HepG2 (cell line): ENCODE measurements around the gene RASSF7. TPM values are rescaled to one million over a fixed set of nuclear protein-coding genes. Genes with fewer than 3 reads are reported as not detected.

Source experiments
- AGO2 ChIP-seq: fragments of 200-400 bp; formaldehyde crosslinking; optimal IDR thresholded peaks from 2 replicates; pipeline ENCODE3; 2017; ENCODE audit warnings: mild to moderate bottlenecking, low read depth, low read length, moderate library complexity
- CREB1 ChIP-seq, 2 experiments: fragments of 450-650 bp in 1 of 2; IDR thresholded peaks; 2 replicates each; pipeline ENCODE4 v1.6.1; 2016 to 2017; ENCODE audit warnings: control low read depth in 1 of 2, mild to moderate bottlenecking in 1 of 2, missing compliant biosample characterization in 1 of 2, missing genetic modification characterization in 1 of 2
- DNMT1 ChIP-seq: sonication (generic); formaldehyde crosslinking; IDR thresholded peaks from 2 replicates; pipeline ENCODE4 v1.5.1; 2020; ENCODE audit warnings: mild to moderate bottlenecking, missing genetic modification reagents
- EHMT2 ChIP-seq: fragments of 200-600 bp; sonication (generic); IDR thresholded peaks from 2 replicates; pipeline ENCODE4 v1.7.0; 2017; ENCODE audit warnings: antibody characterized with exemption, low read depth, low read length, borderline replicate concordance
- IKZF1 ChIP-seq: fragments of 450-650 bp; IDR thresholded peaks from 2 replicates; pipeline ENCODE4 v1.7.1; 2016
- TEAD2 ChIP-seq: sonication (generic); formaldehyde crosslinking; IDR thresholded peaks from 2 replicates; pipeline ENCODE4 v1.9.0; 2021; ENCODE audit warnings: missing genetic modification reagents
- U2AF2 ChIP-seq: fragments of 200-400 bp; formaldehyde crosslinking; IDR thresholded peaks from 2 replicates; pipeline ENCODE4 v1.6.1; 2017; ENCODE audit warnings: low read depth, mild to moderate bottlenecking, low read length
- ZBTB20 ChIP-seq: sonication (generic); formaldehyde crosslinking; IDR thresholded peaks from 2 replicates; pipeline ENCODE4 v1.8.1; 2023; ENCODE audit warnings: missing genetic modification reagents, low read depth, mild to moderate bottlenecking, borderline replicate concordance
- ZFAT ChIP-seq: sonication (generic); formaldehyde crosslinking; conservative IDR thresholded peaks from 2 replicates; pipeline ENCODE4 v1.8.1; 2023; ENCODE audit warnings: missing genetic modification reagents, inconsistent platforms
- ZFX ChIP-seq: sonication (generic); formaldehyde crosslinking; IDR thresholded peaks from 2 replicates; pipeline ENCODE4 v1.4.0; 2020; ENCODE audit warnings: mild to moderate bottlenecking, low read depth, missing genetic modification reagents, moderate library complexity
- ZMYM2 ChIP-seq: sonication (generic); formaldehyde crosslinking; IDR thresholded peaks from 2 replicates; pipeline ENCODE4 v1.8.0; 2022; ENCODE audit warnings: mild to moderate bottlenecking, missing genetic modification reagents
- ZMYM3 ChIP-seq: sonication (generic); formaldehyde crosslinking; IDR thresholded peaks from 2 replicates; pipeline ENCODE4 v1.5.1; 2020; ENCODE audit warnings: mild to moderate bottlenecking, missing genetic modification reagents
- ZMYM4 ChIP-seq: sonication (generic); formaldehyde crosslinking; IDR thresholded peaks from 2 replicates; pipeline ENCODE4 v1.8.1; 2023; ENCODE audit warnings: mild to moderate bottlenecking, missing genetic modification reagents
- ZNF775 ChIP-seq: sonication (generic); formaldehyde crosslinking; IDR thresholded peaks from 2 replicates; pipeline ENCODE4 v1.4.0; 2020; ENCODE audit warnings: missing genetic modification reagents, mild to moderate bottlenecking, moderate library complexity, borderline replicate concordance
- polyA plus RNA-seq, 8 experiments: library from polyadenylated mRNA; depleted of rRNA in 3 of 8; stranded (reverse) in 7 of 8; unstranded in 1 of 8; fragments of >200 nt; fragmentation: Illumina TruSeq in 4 of 8; extraction: Trizol in 4 of 8; gene quantifications; 2 replicates each; pipeline versions ENCODE4 v1.2.1 to v1.2.3, GENCODE V29; 2011 to 2016; ENCODE audit warnings: low read depth in 4 of 8, missing spikeins in 1 of 8, mixed read lengths in 1 of 8; ENCODE audit not compliant: insufficient read depth in 1 of 8
- total RNA-seq, 5 experiments: library from RNA; depleted of rRNA; stranded (reverse); fragments of >200 nt; fragmentation: Illumina TruSeq; extraction: Trizol; gene quantifications; 2 replicates each; pipeline ENCODE4 v1.2.3, GENCODE V29; 2016; ENCODE audit warnings: low read depth in 1 of 5
- TF ChIP-seq, protein P1 (sequence below): sonication (generic); formaldehyde crosslinking; IDR thresholded peaks from 2 replicates; pipeline ENCODE4 v1.4.0; 2020; ENCODE audit warnings: mild to moderate bottlenecking, missing genetic modification reagents
- TF ChIP-seq, protein P2 (sequence below): sonication (generic); formaldehyde crosslinking; IDR thresholded peaks from 2 replicates; pipeline ENCODE4 v1.4.0; 2020; ENCODE audit warnings: mild to moderate bottlenecking, missing genetic modification reagents
- TF ChIP-seq, protein P3 (sequence below): sonication (generic); formaldehyde crosslinking; IDR thresholded peaks from 2 replicates; pipeline ENCODE4 v1.4.0; 2020; ENCODE audit warnings: mild to moderate bottlenecking, missing genetic modification reagents
- TF ChIP-seq, protein P4 (sequence below): sonication (generic); formaldehyde crosslinking; IDR thresholded peaks from 2 replicates; pipeline ENCODE4 v1.4.0; 2020; ENCODE audit warnings: missing genetic modification reagents, mild to moderate bottlenecking, borderline replicate concordance

RASSF7 gene
- total and polyA plus RNA-seq, 2 of the 13 experiments (the other 11 are each of a cell fraction or from before 2014, with no cell fraction given) = 20.2 to 28.6 TPM

DNA sequence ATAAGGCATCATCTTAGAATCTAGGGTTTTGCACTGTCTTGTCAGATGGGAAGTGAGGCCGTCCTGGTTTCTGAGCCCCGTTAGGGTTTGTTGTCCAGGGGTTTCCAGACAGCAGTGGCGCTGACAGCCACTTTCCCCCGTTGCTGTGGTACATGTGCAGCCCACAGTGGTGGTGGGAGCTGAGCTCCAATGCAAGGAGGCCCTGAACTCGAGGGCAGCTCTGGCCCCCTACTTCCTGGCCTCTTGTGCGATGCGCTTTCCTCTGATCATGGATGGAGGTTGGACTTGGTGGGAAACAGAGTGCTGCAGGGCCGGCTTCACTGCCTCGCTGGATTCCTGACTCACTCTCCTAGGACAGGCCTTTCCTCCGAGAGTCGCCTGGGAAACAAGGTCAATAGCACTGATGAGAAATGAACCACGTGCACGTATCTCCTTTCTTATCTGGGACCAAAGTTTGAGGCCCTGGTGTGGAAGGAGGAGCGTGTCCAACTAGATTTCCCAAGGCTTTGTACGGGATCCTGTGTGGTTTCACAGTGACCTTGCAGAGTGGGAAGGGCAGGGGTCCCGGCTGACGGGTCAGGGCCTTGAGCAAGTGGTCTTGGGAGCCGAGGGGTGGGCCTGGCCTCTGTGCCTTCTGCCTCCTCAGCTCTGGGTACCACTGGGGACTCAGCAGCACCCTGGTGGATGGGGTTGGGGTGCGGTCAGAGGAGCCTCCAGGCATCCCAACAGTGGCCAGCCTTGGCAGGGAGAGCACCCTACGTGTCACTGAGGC, 19.2 kb downstream of the RASSF7 start (continued):
- TF ChIP-seq, protein P1, sequence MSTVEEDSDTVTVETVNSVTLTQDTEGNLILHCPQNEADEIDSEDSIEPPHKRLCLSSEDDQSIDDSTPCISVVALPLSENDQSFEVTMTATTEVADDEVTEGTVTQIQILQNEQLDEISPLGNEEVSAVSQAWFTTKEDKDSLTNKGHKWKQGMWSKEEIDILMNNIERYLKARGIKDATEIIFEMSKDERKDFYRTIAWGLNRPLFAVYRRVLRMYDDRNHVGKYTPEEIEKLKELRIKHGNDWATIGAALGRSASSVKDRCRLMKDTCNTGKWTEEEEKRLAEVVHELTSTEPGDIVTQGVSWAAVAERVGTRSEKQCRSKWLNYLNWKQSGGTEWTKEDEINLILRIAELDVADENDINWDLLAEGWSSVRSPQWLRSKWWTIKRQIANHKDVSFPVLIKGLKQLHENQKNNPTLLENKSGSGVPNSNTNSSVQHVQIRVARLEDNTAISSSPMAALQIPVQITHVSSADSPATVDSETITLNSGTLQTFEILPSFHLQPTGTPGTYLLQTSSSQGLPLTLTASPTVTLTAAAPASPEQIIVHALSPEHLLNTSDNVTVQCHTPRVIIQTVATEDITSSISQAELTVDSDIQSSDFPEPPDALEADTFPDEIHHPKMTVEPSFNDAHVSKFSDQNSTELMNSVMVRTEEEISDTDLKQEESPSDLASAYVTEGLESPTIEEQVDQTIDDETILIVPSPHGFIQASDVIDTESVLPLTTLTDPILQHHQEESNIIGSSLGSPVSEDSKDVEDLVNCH = no peak
- TF ChIP-seq ZMYM3 (CRISPR knock-in tag) = peak; percentile 14; the same call in 1 of the 2 replicates
- no peak for TF ChIP-seq AGO2
- TF ChIP-seq TEAD2 = no peak
- TF ChIP-seq, protein P2, sequence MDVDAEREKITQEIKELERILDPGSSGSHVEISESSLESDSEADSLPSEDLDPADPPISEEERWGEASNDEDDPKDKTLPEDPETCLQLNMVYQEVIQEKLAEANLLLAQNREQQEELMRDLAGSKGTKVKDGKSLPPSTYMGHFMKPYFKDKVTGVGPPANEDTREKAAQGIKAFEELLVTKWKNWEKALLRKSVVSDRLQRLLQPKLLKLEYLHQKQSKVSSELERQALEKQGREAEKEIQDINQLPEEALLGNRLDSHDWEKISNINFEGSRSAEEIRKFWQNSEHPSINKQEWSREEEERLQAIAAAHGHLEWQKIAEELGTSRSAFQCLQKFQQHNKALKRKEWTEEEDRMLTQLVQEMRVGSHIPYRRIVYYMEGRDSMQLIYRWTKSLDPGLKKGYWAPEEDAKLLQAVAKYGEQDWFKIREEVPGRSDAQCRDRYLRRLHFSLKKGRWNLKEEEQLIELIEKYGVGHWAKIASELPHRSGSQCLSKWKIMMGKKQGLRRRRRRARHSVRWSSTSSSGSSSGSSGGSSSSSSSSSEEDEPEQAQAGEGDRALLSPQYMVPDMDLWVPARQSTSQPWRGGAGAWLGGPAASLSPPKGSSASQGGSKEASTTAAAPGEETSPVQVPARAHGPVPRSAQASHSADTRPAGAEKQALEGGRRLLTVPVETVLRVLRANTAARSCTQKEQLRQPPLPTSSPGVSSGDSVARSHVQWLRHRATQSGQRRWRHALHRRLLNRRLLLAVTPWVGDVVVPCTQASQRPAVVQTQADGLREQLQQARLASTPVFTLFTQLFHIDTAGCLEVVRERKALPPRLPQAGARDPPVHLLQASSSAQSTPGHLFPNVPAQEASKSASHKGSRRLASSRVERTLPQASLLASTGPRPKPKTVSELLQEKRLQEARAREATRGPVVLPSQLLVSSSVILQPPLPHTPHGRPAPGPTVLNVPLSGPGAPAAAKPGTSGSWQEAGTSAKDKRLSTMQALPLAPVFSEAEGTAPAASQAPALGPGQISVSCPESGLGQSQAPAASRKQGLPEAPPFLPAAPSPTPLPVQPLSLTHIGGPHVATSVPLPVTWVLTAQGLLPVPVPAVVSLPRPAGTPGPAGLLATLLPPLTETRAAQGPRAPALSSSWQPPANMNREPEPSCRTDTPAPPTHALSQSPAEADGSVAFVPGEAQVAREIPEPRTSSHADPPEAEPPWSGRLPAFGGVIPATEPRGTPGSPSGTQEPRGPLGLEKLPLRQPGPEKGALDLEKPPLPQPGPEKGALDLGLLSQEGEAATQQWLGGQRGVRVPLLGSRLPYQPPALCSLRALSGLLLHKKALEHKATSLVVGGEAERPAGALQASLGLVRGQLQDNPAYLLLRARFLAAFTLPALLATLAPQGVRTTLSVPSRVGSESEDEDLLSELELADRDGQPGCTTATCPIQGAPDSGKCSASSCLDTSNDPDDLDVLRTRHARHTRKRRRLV (CRISPR knock-in tag) = no peak
- no peak for TF ChIP-seq EHMT2
- TF ChIP-seq, protein P3, sequence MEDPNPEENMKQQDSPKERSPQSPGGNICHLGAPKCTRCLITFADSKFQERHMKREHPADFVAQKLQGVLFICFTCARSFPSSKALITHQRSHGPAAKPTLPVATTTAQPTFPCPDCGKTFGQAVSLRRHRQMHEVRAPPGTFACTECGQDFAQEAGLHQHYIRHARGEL (CRISPR knock-in tag) = no peak
- no peak; the same call in 1 of the 2 replicates for TF ChIP-seq ZMYM4
- no peak for TF ChIP-seq ZFAT (CRISPR knock-in tag)
- TF ChIP-seq ZNF775 (CRISPR knock-in tag) = no peak
- TF ChIP-seq CREB1 (IDR thresholded peaks at IDR 0.05) = no peak
- no peak for TF ChIP-seq CREB1 (CRISPR knock-in tag; IDR thresholded peaks at IDR 0.05)
- no peak for TF ChIP-seq IKZF1
- TF ChIP-seq, protein P4, sequence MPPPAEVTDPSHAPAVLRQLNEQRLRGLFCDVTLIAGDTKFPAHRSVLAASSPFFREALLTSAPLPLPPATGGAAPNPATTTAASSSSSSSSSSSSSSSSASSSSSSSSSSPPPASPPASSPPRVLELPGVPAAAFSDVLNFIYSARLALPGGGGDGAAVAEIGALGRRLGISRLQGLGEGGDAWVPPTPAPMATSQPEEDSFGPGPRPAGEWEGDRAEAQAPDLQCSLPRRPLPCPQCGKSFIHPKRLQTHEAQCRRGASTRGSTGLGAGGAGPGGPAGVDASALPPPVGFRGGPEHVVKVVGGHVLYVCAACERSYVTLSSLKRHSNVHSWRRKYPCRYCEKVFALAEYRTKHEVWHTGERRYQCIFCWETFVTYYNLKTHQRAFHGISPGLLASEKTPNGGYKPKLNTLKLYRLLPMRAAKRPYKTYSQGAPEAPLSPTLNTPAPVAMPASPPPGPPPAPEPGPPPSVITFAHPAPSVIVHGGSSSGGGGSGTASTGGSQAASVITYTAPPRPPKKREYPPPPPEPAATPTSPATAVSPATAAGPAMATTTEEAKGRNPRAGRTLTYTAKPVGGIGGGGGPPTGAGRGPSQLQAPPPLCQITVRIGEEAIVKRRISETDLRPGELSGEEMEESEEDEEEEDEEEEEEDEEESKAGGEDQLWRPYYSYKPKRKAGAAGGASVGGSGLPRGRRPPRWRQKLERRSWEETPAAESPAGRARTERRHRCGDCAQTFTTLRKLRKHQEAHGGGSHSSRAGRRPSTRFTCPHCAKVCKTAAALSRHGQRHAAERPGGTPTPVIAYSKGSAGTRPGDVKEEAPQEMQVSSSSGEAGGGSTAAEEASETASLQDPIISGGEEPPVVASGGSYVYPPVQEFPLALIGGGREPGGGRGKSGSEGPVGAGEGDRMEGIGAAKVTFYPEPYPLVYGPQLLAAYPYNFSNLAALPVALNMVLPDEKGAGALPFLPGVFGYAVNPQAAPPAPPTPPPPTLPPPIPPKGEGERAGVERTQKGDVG = peak; percentile 61; the same call in 1 of the 2 replicates
- no peak for TF ChIP-seq ZBTB20 (CRISPR knock-in tag)
- TF ChIP-seq DNMT1 = no peak
- no peak for TF ChIP-seq U2AF2
- peak; percentile 81; the same call in 1 of the 2 replicates for TF ChIP-seq ZFX (CRISPR knock-in tag)
- TF ChIP-seq ZMYM2 = peak; percentile 76
